HEK293T (cell line): Measurements from ENCODE around the gene DISP3.

Experiments used
- BHLHE40 ChIP-seq: fragments of 450-650 bp; IDR thresholded peaks from 2 replicates; pipeline ENCODE4 v1.6.1; 2016; ENCODE audit warnings: mild to moderate bottlenecking, moderate library complexity, borderline replicate concordance
- FOXK2 ChIP-seq: fragments of 450-650 bp; IDR thresholded peaks from 2 replicates; pipeline ENCODE4 v1.6.1; 2016; ENCODE audit warnings: mild to moderate bottlenecking
- L3MBTL2 ChIP-seq: fragments of 450-650 bp; conservative IDR thresholded peaks from 2 replicates; pipeline ENCODE4 v1.6.1; 2016; ENCODE audit warnings: mild to moderate bottlenecking

- no peak for TF ChIP-seq BHLHE40
- TF ChIP-seq L3MBTL2: no peak
- no peak for TF ChIP-seq FOXK2
These were observed 49.0 kb upstream of the DISP3 start for GRCh38 chr1:11429935-11430334.
